GM12875 (cell line): Measurements from ENCODE around the gene UFSP1.
A peak's percentile ranks its signal among the peaks of the same experiment; 100 is the strongest.
"Not testable (repeated sequence)": the region's sequence is repeated elsewhere in the genome, so short reads cannot be mapped to it uniquely, and the experiment has no call there.

Experiments
- H3K4me3 ChIP-seq: one replicate; pipeline ENCODE4 v1.5.1; 2011; ENCODE audit warnings: low read depth, low read length, control low read depth
- TF ChIP-seq, protein P1 (sequence below): IDR thresholded peaks from 2 replicates; pipeline ENCODE4 v1.5.1; 2011; ENCODE audit warnings: low read depth, mild to moderate bottlenecking, control low read depth, inconsistent platforms, low read length, moderate library complexity, borderline replicate concordance; ENCODE audit not compliant: insufficient read depth

The UFSP1 gene

DNA sequence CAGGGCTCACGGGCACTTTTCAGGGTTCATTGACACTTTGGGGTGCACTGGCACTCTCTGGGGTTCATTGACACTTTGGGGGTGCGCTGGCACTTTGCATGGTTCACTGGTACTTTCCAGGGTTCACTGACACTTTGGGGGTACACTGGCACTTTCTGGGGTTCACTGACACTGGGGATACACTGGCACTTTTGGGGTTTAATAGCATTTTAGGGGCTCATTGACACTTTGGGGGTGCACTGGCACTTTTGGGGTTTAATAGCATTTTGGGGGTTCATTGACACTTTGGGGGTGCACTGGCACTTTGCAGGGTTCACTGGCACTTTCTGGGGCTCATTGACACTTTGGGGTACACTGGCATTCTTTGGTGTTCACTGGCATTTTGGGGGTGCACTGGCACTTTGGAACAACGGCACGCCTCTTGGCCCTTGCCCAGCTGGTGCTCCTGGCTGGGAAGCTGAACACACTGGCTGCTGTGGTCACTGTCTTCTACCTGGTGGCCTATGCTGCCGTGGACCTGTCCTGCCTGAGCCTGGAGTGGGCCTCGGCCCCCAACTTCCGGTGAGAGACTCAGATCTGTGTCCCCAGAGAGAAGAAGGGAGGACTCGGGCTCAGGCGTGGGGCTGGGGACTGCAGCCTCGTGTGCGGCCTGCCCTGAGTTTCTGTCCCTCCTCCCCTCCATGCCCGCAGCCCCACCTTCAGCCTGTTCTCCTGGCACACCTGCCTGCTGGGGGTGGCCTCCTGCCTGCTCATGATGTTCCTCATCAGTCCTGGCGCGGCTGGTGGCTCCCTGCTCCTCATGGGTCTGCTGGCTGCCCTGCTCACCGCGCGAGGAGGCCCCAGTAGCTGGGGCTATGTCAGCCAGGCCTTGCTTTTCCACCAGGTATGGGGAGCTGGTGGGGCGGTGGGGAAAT, 28.6 kb downstream of the UFSP1 start:
- TF ChIP-seq, protein P1, sequence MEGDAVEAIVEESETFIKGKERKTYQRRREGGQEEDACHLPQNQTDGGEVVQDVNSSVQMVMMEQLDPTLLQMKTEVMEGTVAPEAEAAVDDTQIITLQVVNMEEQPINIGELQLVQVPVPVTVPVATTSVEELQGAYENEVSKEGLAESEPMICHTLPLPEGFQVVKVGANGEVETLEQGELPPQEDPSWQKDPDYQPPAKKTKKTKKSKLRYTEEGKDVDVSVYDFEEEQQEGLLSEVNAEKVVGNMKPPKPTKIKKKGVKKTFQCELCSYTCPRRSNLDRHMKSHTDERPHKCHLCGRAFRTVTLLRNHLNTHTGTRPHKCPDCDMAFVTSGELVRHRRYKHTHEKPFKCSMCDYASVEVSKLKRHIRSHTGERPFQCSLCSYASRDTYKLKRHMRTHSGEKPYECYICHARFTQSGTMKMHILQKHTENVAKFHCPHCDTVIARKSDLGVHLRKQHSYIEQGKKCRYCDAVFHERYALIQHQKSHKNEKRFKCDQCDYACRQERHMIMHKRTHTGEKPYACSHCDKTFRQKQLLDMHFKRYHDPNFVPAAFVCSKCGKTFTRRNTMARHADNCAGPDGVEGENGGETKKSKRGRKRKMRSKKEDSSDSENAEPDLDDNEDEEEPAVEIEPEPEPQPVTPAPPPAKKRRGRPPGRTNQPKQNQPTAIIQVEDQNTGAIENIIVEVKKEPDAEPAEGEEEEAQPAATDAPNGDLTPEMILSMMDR = no peak
- H3K4me3 ChIP-seq = no peak overlapping the region

DNA sequence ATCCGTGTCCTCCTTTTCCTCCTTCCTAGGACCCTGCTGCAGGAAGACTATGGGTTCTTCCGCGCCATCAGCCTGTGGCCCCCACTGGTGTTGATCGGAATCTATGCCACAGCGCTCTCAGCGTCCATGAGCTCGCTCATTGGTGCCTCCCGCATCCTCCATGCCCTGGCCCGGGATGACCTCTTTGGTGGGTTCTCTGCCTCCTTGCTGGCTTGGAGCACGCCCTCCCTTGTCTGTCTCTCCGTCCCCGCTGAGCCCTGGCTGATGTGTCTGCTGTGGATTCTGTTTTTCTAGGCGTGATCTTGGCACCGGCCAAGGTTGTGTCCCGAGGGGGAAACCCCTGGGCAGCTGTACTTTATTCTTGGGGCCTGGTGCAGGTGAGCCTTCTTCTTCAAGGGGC, 29.7 kb downstream of the UFSP1 start:
- H3K4me3 ChIP-seq = no peak overlapping the region
- TF ChIP-seq, protein P1 = no peak

DNA sequence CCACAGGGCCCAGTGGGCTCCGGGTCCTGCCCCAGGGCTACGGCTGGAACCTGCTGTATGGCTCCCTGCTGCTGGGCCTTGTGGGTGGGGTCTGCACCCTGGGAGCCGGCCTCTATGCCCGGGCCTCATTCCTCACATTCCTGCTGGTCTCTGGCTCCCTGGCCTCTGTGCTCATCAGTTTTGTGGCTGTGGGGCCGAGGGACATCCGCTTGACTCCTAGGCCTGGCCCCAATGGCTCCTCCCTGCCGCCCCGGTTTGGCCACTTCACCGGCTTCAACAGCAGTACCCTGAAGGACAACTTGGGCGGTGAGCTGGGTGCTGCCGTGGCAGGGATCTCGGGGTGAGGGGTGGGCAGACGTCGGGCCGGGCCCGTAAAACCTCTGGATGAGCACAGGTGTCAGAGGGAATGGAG, 32.6 kb downstream of the UFSP1 start:
- H3K4me3 ChIP-seq = no peak overlapping the region
- TF ChIP-seq, protein P1 = no peak

DNA sequence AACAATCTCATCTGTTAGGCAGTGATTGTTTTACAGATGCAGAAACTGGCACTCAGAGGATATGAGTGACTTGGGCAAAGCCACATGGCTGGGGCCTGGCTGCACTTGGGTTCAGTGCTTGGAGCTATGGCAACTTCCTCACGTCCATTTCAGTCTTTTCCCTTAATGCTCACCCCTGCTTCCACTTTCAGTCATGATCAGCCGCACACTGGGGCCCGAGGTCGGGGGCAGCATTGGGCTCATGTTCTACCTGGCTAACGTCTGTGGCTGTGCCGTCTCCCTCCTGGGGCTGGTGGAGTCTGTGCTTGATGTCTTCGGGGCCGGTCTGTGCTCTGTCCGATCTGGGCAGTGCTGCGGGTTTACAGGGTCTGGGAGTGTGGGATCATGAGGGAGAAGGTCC, 34.0 kb downstream of the UFSP1 start:
- TF ChIP-seq, protein P1 = no peak
- H3K4me3 ChIP-seq = no peak overlapping the region

DNA sequence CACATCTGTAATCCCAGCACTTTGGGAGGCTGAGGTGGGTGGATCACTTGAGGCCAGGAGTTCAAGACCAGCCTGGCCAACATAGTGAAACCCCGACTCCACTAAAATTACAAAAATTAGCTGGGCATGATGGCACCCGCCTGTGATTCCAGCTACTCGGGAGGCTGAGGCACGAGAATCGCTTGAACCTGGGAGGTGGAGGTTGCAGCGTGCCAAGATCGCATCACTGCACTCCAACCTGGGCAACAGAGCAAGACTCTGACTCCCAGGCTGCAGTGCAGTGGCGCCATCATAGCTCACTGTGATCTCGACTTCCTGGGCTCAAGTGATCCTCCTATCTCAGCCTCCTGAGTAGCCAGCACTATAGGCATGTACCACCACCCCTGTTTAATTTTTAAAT, 34.6 kb downstream of the UFSP1 start:
- H3K4me3 ChIP-seq = not testable (repeated sequence)

DNA sequence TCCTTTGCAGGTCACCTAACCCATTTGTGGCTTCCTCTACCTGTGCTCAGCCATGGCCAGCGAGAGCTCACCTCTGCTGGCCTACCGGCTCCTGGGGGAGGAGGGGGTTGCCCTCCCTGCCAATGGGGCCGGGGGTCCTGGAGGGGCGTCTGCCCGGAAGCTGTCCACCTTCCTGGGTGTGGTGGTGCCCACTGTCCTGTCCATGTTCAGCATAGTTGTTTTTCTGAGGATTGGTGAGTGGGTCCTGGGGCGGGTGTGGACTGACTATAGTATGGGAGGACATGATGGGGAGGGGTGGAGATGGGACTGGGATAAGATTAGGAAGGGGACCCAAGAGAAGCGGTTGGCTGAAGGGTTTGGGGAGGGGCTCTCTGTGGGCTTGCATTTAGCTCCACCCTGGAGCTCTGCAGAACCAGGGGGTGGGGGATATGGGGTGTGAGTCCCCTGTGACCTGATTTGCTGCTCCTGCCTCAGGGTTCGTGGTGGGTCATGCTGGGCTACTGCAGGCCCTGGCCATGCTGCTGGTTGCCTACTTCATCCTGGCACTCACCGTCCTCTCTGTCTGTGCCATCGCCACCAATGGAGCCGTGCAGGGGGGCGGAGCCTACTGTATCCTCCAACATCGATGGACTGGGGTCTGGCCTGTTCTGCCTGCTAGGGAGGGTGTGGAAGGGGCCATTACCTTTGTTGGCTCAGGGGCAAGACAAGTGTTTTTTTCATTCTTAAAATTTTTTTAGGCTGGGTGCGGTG, 35.2 kb downstream of the UFSP1 start:
- TF ChIP-seq, protein P1 = no peak
- no peak overlapping the region for H3K4me3 ChIP-seq

DNA sequence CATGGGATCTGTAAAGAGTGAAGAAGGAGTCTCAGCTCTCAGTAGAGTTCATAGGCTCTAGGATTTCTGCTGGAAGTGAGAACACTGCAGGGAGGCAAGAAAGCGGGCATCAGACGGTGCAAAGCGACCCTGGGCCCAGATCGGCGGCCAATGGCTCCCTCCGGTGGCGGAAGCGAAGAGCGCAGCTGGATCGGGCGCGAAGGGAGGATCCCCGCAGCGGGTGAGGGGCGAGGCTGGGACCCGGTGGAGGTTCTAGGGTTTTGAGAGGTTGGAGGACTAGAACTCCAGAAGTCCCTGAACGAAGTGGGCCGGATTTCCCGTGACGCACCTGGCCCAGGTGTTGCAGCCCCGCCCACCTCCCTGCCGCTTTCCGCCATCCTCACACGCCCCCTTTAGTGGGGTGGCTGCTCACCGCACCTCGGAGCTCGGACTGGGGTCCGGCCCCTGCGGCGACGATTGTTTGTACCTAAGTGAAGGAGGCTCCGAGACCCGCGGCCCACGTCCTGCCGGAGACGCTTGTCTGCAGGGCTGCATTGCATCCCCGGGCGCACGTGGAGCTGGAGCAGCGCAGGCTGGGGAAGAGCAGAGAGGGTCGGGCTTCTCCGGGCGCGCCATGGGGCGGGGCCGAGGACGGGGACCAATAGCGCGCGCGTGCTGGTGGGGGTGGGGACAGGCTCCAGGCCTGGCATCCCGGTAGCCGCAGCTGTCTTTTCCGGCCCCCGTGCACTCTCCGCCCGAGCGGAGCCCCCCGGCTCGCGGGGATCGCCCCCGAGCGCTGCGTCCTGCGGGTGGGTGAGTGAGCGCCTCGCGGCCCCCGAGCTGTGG, 37.3 kb downstream of the UFSP1 start, which contains the start of gene SLC12A9:
TSS of gene SLC12A9 (plus strand) at position 666 of the 825 bp plus-strand sequence. CDS start 1,485 bp downstream, outside the sequence.
- TF ChIP-seq, protein P1 = peak; percentile 89
- H3K4me3 ChIP-seq = peak within 1 kb of the TSS; percentile 82
